GM12872 (cell line): ENCODE measurements around the gene TMF1.

Experiments used
- TF ChIP-seq, protein P1 (sequence below): IDR thresholded peaks from 3 replicates; pipeline ENCODE4 v1.5.1; 2011; ENCODE audit warnings: low read depth, mild to moderate bottlenecking, low read length, moderate library complexity; ENCODE audit not compliant: insufficient read depth

The TMF1 gene

DNA sequence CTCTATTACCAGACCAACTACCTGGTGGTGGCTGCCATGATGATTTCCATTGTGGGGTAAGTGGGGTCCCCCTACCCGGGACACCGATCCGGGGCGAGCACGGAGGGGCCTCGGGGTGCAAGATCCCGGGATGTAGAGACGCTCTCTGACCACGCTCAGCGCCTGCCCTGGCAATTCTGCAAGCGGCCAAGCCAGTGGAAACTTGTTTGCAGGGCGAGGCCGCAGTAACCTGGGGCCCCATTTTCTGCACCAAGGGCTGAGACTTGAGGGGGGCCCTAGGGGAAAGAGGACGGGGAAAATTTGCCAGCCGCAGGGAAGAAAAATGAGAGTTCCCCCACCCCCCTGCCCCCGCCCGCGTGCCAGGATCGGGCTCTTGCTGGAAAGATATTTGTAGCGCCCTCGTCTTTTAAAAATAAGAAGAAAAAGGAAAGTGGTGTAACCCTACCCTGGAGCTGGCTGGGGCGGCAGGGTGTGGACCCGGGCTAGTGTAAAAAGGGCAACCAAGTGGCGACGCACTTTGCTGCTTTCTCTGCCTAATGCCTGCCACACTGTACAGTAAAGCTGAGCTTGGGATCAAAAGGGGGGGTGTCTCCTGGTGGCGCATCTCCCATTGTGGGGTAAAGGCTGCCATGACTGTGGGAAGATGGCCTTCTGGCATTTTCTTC, 33.2 kb upstream of the TMF1 start:
- TF ChIP-seq, protein P1, sequence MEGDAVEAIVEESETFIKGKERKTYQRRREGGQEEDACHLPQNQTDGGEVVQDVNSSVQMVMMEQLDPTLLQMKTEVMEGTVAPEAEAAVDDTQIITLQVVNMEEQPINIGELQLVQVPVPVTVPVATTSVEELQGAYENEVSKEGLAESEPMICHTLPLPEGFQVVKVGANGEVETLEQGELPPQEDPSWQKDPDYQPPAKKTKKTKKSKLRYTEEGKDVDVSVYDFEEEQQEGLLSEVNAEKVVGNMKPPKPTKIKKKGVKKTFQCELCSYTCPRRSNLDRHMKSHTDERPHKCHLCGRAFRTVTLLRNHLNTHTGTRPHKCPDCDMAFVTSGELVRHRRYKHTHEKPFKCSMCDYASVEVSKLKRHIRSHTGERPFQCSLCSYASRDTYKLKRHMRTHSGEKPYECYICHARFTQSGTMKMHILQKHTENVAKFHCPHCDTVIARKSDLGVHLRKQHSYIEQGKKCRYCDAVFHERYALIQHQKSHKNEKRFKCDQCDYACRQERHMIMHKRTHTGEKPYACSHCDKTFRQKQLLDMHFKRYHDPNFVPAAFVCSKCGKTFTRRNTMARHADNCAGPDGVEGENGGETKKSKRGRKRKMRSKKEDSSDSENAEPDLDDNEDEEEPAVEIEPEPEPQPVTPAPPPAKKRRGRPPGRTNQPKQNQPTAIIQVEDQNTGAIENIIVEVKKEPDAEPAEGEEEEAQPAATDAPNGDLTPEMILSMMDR: no peak

DNA sequence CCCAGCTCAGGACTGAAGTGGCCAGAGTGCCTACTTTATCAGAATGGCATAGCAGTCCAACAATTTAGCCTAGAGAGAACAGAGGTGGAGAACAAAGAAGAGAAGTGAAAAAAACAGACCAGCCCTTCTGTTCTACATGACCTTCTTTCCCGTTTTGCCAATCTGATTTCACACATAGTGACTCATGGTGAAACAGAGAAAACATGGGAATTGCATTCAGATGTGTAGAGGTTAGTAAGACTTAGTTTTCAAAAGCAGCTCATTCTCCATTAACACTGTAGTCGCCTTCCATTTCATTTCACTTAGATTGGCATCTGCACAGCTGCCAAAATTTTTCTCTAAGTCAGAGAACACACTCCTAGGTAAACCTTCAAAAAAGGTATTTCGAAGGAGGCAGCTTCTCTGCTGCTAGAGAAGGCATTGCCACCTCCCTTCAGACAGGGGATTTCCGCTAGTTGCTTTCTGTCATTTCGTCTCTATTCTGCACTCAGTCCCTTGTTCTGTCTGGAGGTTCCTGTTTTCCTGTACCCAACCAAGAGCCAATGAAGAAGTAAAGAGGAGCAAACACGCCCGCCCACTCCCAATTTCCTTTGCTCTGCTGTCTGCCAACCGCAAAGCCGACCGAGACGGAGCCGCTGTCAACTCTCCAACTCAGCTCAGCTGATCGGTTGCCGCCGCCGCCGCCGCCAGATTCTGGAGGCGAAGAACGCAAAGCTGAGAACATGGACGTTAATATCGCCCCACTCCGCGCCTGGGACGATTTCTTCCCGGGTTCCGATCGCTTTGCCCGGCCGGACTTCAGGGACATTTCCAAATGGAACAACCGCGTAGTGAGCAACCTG, 32.4 kb upstream of the TMF1 start, which contains the start of gene ARL6IP5:
TSS of gene ARL6IP5 (plus strand) at position 612 of the 842 bp plus-strand sequence. CDS start at position 723, 111 bp downstream.
- TF ChIP-seq, protein P1: no peak

DNA sequence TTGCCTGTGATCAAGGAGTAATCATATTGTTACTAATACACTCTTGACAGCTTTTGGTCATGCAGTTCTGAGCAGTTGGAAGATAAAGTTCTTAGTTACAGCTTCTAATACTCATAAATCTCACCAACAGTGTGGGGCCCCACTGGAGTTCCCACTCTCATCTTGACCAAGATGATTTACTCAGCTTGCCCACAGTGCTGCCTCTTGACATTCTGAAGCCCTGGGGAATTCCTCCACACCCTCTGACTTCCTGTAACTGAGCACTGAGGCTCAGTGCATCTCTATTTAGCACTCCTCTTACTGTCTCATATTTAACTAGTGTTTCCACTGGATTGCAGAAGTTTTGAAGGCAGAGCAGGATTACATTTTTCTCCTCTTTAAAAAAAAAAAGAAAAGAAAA, 30.7 kb upstream of the TMF1 start:
- TF ChIP-seq, protein P1: no peak

DNA sequence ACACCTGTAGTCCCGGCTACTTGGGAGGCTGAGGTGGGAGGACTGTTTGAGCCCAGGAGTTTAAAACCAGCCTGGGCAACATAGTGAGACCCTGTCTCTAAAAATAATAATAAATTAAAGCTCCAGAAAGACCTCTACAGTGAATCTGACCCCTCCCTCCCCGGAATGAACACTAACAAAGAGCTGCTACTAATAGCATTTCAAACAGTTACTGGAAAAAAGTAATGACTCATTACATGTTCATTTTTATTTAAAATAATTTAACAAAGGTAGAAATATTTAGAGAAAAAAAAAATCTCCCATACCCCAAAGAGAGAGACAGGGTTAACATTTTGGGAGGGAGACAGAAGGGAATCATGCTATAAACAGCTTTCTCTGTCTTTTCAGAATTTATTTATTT, 30.2 kb upstream of the TMF1 start:
- TF ChIP-seq, protein P1: no peak

DNA sequence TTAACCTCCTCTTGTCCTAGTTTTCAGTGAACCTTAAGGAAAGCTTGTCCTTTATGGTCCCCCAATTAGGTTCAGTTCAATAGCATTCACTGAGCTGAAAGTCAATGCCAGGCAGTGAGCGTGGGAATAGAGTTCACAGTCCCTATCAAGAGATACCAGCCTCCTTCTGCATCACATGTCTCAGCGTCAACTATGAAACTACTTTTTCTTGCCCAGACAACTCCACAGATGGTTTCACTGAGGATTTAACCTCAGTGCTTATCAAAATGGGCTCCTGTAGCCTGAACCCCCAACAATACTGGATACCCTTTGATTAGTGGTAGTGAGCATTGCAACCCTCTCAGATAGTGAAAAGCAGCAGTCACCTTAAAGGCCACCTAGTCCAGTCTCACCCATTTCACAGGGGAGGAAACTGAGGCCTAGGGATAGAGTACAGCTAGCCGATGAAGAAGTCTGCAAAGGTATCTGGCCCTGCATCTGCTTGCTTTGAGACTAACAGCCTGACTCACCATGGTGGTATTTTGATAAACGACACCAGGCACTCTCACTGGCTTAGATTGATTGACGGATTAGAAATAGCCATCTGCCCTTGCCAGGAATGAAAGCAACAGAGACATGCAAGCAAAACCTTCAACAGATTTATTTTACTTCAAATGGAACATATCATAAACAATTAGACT, 29.6 kb upstream of the TMF1 start:
- TF ChIP-seq, protein P1: no peak

DNA sequence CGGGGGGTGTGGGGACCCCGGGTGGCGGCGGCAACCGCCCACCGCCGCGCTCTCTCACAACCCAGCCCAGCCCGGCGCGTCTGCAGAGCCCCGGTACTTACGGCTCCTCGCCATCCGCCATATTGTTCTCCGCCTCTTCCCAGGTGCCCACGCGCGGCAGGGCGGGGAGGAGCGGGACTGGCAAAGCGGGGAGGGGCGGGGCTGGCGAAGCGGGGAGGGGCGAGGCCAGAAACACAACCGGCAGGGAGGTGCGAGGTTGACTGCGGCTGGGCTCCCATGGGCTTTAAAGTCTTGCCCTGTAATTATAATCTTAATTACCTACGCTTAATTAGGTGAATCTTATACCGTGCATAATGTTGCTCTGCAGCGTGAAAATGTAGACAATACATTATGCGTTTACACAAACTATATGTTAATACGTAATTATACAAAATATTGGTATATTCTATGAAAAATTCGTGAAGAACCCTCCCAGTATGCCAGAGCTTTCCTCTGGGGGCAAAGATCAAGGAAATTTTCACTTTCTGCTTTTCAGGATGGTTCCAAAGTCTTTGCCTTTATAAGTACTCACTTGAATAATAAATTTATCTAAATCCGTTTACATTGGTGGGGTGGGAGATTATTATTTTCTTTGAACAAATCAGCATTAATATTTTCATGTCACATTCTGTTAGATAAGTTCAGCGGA, 28.2 kb upstream of the TMF1 start, which contains the start of gene UBA3:
TSS of gene UBA3 (minus strand) at position 133 of the 688 bp plus-strand sequence. CDS start at position 121, 12 bp downstream.
- TF ChIP-seq, protein P1: no peak
